ENCODE results near the gene SLC25A51. TPM values are rescaled to one million over a fixed set of nuclear protein-coding genes. Genes with fewer than 3 reads are reported as not detected.

The SLC25A51 gene
- total RNA-seq, 1 experiment from 2014 or later, result 9.3 TPM

- no peaks in the 10 kb centered on the region for H3K9me3 Mint-ChIP-seq (ENCODE audit: low read depth, unreplicated experiment)
- H3K4me3 Mint-ChIP-seq (ENCODE audit: low read depth, unreplicated experiment), result no peak overlapping the region
- intact Hi-C loops (cut with micrococcal nuclease; ENCODE audit: unreplicated experiment), result no loop called here
- no peak for DNase-seq
- no peak overlapping the region for H3K27ac Mint-ChIP-seq (ENCODE audit: unreplicated experiment)
- H3K36me3 Mint-ChIP-seq (ENCODE audit: insufficient read depth, unreplicated experiment), result no peaks in the 10 kb centered on the region
- no peaks in the 10 kb centered on the region for H3K4me1 Mint-ChIP-seq (ENCODE audit: low read depth, unreplicated experiment)
- TF ChIP-seq CTCF (IDR thresholded peaks at IDR 0.05; ENCODE audit: unreplicated experiment), result no peak
- no TSS peak for BruUV-seq (replicated peaks)
- no peaks in the 10 kb centered on the region for H3K27me3 Mint-ChIP-seq (ENCODE audit: unreplicated experiment)
- CTCF ChIA-PET, result no interaction called here
These were observed 32.4 kb upstream of the SLC25A51 start for GRCh38 chr9:37936376-37936775.

GRCh38 chr9:37935096-37935495, 31.2 kb upstream of the SLC25A51 start:
- no peak for TF ChIP-seq CTCF (IDR thresholded peaks at IDR 0.05; ENCODE audit: unreplicated experiment)
- no peaks in the 10 kb centered on the region for H3K36me3 Mint-ChIP-seq (ENCODE audit: insufficient read depth, unreplicated experiment)
- H3K27ac Mint-ChIP-seq (ENCODE audit: unreplicated experiment), result no peak overlapping the region
- no peaks in the 10 kb centered on the region for H3K4me1 Mint-ChIP-seq (ENCODE audit: low read depth, unreplicated experiment)
- no peak for DNase-seq
- CTCF ChIA-PET, result no interaction called here
- BruUV-seq (replicated peaks), result no TSS peak
- no peaks in the 10 kb centered on the region for H3K9me3 Mint-ChIP-seq (ENCODE audit: low read depth, unreplicated experiment)
- H3K27me3 Mint-ChIP-seq (ENCODE audit: unreplicated experiment), result no peaks in the 10 kb centered on the region
- no peak overlapping the region for H3K4me3 Mint-ChIP-seq (ENCODE audit: low read depth, unreplicated experiment)
- intact Hi-C loops (cut with micrococcal nuclease; ENCODE audit: unreplicated experiment), result no loop called here

GRCh38 chr9:37931592-37931991, 27.7 kb upstream of the SLC25A51 start:
- no peak for DNase-seq
- Mint-ChIP-seq H3K4me1 (ENCODE audit: low read depth, unreplicated experiment) (no peaks in the 10 kb centered on the region), H3K9me3 (ENCODE audit: low read depth, unreplicated experiment) (no peaks in the 10 kb centered on the region), H3K27me3 (ENCODE audit: unreplicated experiment) (no peaks in the 10 kb centered on the region), H3K36me3 (ENCODE audit: insufficient read depth, unreplicated experiment) (no peaks in the 10 kb centered on the region), H3K27ac (ENCODE audit: unreplicated experiment) (no peak overlapping the region), H3K4me3 (ENCODE audit: low read depth, unreplicated experiment) (no peak overlapping the region)
- intact Hi-C loops (cut with micrococcal nuclease; ENCODE audit: unreplicated experiment), result no loop called here
- BruUV-seq (replicated peaks), result no TSS peak
- TF ChIP-seq CTCF (IDR thresholded peaks at IDR 0.05; ENCODE audit: unreplicated experiment), result no peak
- CTCF ChIA-PET, result no interaction called here

GRCh38 chr9:37929441-37929895, 25.5 kb upstream of the SLC25A51 start:
- no peak overlapping the region for H3K27ac Mint-ChIP-seq (ENCODE audit: unreplicated experiment)
- no peaks in the 10 kb centered on the region for H3K9me3 Mint-ChIP-seq (ENCODE audit: low read depth, unreplicated experiment)
- H3K27me3 Mint-ChIP-seq (ENCODE audit: unreplicated experiment), result no peaks in the 10 kb centered on the region
- no peaks in the 10 kb centered on the region for H3K4me1 Mint-ChIP-seq (ENCODE audit: low read depth, unreplicated experiment)
- no TSS peak for BruUV-seq (replicated peaks)
- no peak for DNase-seq
- CTCF ChIA-PET, result no interaction called here
- no peaks in the 10 kb centered on the region for H3K36me3 Mint-ChIP-seq (ENCODE audit: insufficient read depth, unreplicated experiment)
- intact Hi-C loops (cut with micrococcal nuclease; ENCODE audit: unreplicated experiment), result no loop called here
- TF ChIP-seq CTCF (IDR thresholded peaks at IDR 0.05; ENCODE audit: unreplicated experiment), result no peak
- H3K4me3 Mint-ChIP-seq (ENCODE audit: low read depth, unreplicated experiment), result no peak overlapping the region
